HG02759 (cell line): ENCODE results near the gene PRDM15.
A peak's percentile ranks its signal among the peaks of the same experiment; 100 is the strongest.

ENCODE experiments used
- ATAC-seq: cut with Tn5 transposase; IDR thresholded peaks from one replicate; pipeline ENCODE4 v1.9.1; 2021; ENCODE audit warnings: mild to moderate bottlenecking, moderate library complexity; ENCODE audit not compliant: unreplicated experiment

PRDM15 gene

GRCh38 chr21:41886328-41886727, 7.2 kb upstream of the PRDM15 start:
- no peak for ATAC-seq

GRCh38 chr21:41885341-41886024, 6.3 kb upstream of the PRDM15 start:
- ATAC-seq = no peak

GRCh38 chr21:41884501-41885030, 5.4 kb upstream of the PRDM15 start:
- ATAC-seq = no peak

- no peak for ATAC-seq
Measured at GRCh38 chr21:41883582-41883981, 4.4 kb upstream of the PRDM15 start.

GRCh38 chr21:41881051-41881450, 1.9 kb upstream of the PRDM15 start:
- no peak for ATAC-seq

GRCh38 chr21:41880153-41880552, 1.0 kb upstream of the PRDM15 start:
- ATAC-seq = no peak

- ATAC-seq = peak; percentile 56
Measured at GRCh38 chr21:41878831-41879189, 334 bp downstream of the PRDM15 start.

- peak; percentile 30 for ATAC-seq
Measured at GRCh38 chr21:41877901-41878830, 978 bp downstream of the PRDM15 start.

- no peak for ATAC-seq
Measured at GRCh38 chr21:41876928-41877652, 2.1 kb downstream of the PRDM15 start.

GRCh38 chr21:41876396-41876795, 2.7 kb downstream of the PRDM15 start:
- no peak for ATAC-seq

GRCh38 chr21:41875086-41875485, 4.1 kb downstream of the PRDM15 start:
- ATAC-seq = no peak

GRCh38 chr21:41874611-41875010, 4.5 kb downstream of the PRDM15 start:
- no peak for ATAC-seq

- ATAC-seq = no peak
Measured at GRCh38 chr21:41873426-41873825, 5.7 kb downstream of the PRDM15 start.

- no peak for ATAC-seq
Measured at GRCh38 chr21:41873005-41873404, 6.1 kb downstream of the PRDM15 start.

- no peak for ATAC-seq
Measured at GRCh38 chr21:41871293-41872030, 7.7 kb downstream of the PRDM15 start.

GRCh38 chr21:41869771-41870170, 9.4 kb downstream of the PRDM15 start:
- ATAC-seq = no peak

GRCh38 chr21:41868062-41868710, 11.0 kb downstream of the PRDM15 start:
- peak; percentile 67 for ATAC-seq

GRCh38 chr21:41867313-41867712, 11.8 kb downstream of the PRDM15 start:
- no peak for ATAC-seq

- ATAC-seq = no peak
Measured at GRCh38 chr21:41866274-41866809, 12.8 kb downstream of the PRDM15 start.
